Frontal cortex (tissue), 4 donors: Measurements from ENCODE around the gene CNOT1. TPM values are rescaled to one million over a fixed set of nuclear protein-coding genes. Genes with fewer than 3 reads are reported as not detected.

ENCODE experiments used
- DNase-seq, 2 donors: peaks; one replicate each; pipeline ENCODE4 v3.0.0; 2012; ENCODE audit warnings: low spot score in 2 of 2
- FAIRE-seq: peaks from 2 replicates; lab custom pipeline; 2012; peaks lifted over from hg19 to GRCh38; lab: Jason Lieb, UNC
- total RNA-seq: library from RNA; depleted of rRNA; stranded (reverse); fragments of >200 nt; gene quantifications from one replicate; pipeline ENCODE4 v1.2.3, GENCODE V29; 2014
- donor health status: control.
- donor health status: control.
- donor health status: control.

Gene CNOT1
- total RNA-seq, 1 donor from 2014 or later = 87.6 TPM

GRCh38 chr16:58507195-58507962 is 122.2 kb downstream of the CNOT1 start:
- no peak for DNase-seq
- FAIRE-seq = no peak

GRCh38 chr16:58506241-58507194 is 123.1 kb downstream of the CNOT1 start:
- FAIRE-seq = no peak
- DNase-seq = no peak

- DNase-seq = no peak
- no peak for FAIRE-seq
These were observed 125.5 kb downstream of the CNOT1 start for GRCh38 chr16:58503863-58504688.

GRCh38 chr16:58503166-58503862 is 126.3 kb downstream of the CNOT1 start:
- DNase-seq (no peak), FAIRE-seq (no peak)

GRCh38 chr16:58502217-58502921 is 127.3 kb downstream of the CNOT1 start:
- FAIRE-seq = no peak
- DNase-seq = no peak

- FAIRE-seq = no peak
- peak in 1 of 2 donors; percentile 70 for DNase-seq
These were observed 128.1 kb downstream of the CNOT1 start for GRCh38 chr16:58501242-58502131.

GRCh38 chr16:58500430-58501241 is 129.0 kb downstream of the CNOT1 start:
- no peak for DNase-seq
- no peak for FAIRE-seq

- FAIRE-seq = no peak
- peak; percentile 67 to 87 for DNase-seq
These were observed 129.8 kb downstream of the CNOT1 start, which contains the start of gene NDRG4 for GRCh38 chr16:58499615-58500351. Gene NDRG4, plus strand, starts transcription at chr16:58500143. Its CDS starts 106 bp downstream, at chr16:58500249.

- no peak for DNase-seq
- FAIRE-seq = no peak
These were observed 130.5 kb downstream of the CNOT1 start for GRCh38 chr16:58499092-58499511.

- no peak for DNase-seq
- no peak for FAIRE-seq
These were observed 131.1 kb downstream of the CNOT1 start for GRCh38 chr16:58498341-58499091.

GRCh38 chr16:58497935-58498334 is 131.7 kb downstream of the CNOT1 start:
- DNase-seq (no peak), FAIRE-seq (no peak)

GRCh38 chr16:58497468-58497867 is 132.2 kb downstream of the CNOT1 start:
- no peak for FAIRE-seq
- DNase-seq = no peak

GRCh38 chr16:58495521-58496331 is 133.9 kb downstream of the CNOT1 start:
- FAIRE-seq (no peak), DNase-seq (peak in 1 of 2 donors; percentile 53)

- FAIRE-seq (no peak), DNase-seq (peak; percentile 79 to 91)
These were observed 134.6 kb downstream of the CNOT1 start for GRCh38 chr16:58494981-58495520.
